AG08395 (cell line): Measurements from ENCODE around the gene CPB2.

Source experiments
- DNase-seq: peaks from one replicate; pipeline ENCODE4 v3.0.0; 2012; ENCODE audit warnings: mixed read lengths, low spot score

CPB2 gene

GRCh38 chr13:46104868-46105267 is at the start of gene CPB2:
CPB2 (minus strand) TSS chr13:46105033; CDS start chr13:46105009, 24 bp downstream.
- no peak for DNase-seq

GRCh38 chr13:46154136-46154801 is 49.4 kb upstream of the CPB2 start:
- no peak for DNase-seq

GRCh38 chr13:46152627-46153328 is 47.9 kb upstream of the CPB2 start:
- DNase-seq: no peak

GRCh38 chr13:46150134-46150693 is 45.4 kb upstream of the CPB2 start:
- no peak for DNase-seq

GRCh38 chr13:46149272-46150133 is 44.7 kb upstream of the CPB2 start:
- no peak for DNase-seq

- DNase-seq: peak; percentile 40
Measured at GRCh38 chr13:46146898-46147297, 42.1 kb upstream of the CPB2 start.

- DNase-seq: no peak
Measured at GRCh38 chr13:46145950-46146349, 41.1 kb upstream of the CPB2 start.

- DNase-seq: no peak
Measured at GRCh38 chr13:46145135-46145534, 40.3 kb upstream of the CPB2 start.

- DNase-seq: no peak
Measured at GRCh38 chr13:46143184-46143701, 38.4 kb upstream of the CPB2 start.

- no peak for DNase-seq
Measured at GRCh38 chr13:46142776-46143175, 37.9 kb upstream of the CPB2 start.

- DNase-seq: no peak
Measured at GRCh38 chr13:46140044-46140443, 35.2 kb upstream of the CPB2 start.

GRCh38 chr13:46137627-46138317 is 32.9 kb upstream of the CPB2 start:
- no peak for DNase-seq

GRCh38 chr13:46136688-46137087 is 31.9 kb upstream of the CPB2 start:
- no peak for DNase-seq

GRCh38 chr13:46134961-46135522 is 30.2 kb upstream of the CPB2 start:
- DNase-seq: no peak

- DNase-seq: no peak
Measured at GRCh38 chr13:46134494-46134893, 29.7 kb upstream of the CPB2 start.

GRCh38 chr13:46132109-46132508 is 27.3 kb upstream of the CPB2 start:
- no peak for DNase-seq

GRCh38 chr13:46131705-46132104 is 26.9 kb upstream of the CPB2 start:
- no peak for DNase-seq

- DNase-seq: no peak
Measured at GRCh38 chr13:46129955-46130618, 25.3 kb upstream of the CPB2 start.

- DNase-seq: no peak
Measured at GRCh38 chr13:46129124-46129523, 24.3 kb upstream of the CPB2 start.

GRCh38 chr13:46127358-46128023 is 22.7 kb upstream of the CPB2 start:
- no peak for DNase-seq
